Bronchial epithelial cell (primary cell): ENCODE measurements around the gene GBP7. TPM values are rescaled to one million over a fixed set of nuclear protein-coding genes. Genes with fewer than 3 reads are reported as not detected.

Source experiments
- DNase-seq: peaks from one replicate; pipeline ENCODE4 v3.0.0-alpha.2; 2010; ENCODE audit warnings: low read depth
- FAIRE-seq: peaks from 2 replicates; lab custom pipeline; 2011; peaks lifted over from hg19 to GRCh38; lab: Jason Lieb, UNC
- H3K27me3 ChIP-seq: 2 replicates; pipeline ENCODE4 v1.5.1; 2011; ENCODE audit warnings: low read length; ENCODE audit not compliant: control insufficient read depth, insufficient read depth
- H3K36me3 ChIP-seq: 2 replicates; pipeline ENCODE4 v1.5.1; 2011; ENCODE audit warnings: low read length; ENCODE audit not compliant: control insufficient read depth, insufficient read depth
- H3K4me3 ChIP-seq: 2 replicates; pipeline ENCODE4 v1.5.1; 2011; ENCODE audit warnings: mild to moderate bottlenecking, low read depth, low read length, control low read depth
- CTCF ChIP-seq: IDR thresholded peaks from 2 replicates; pipeline ENCODE4 v1.5.1; 2011; ENCODE audit warnings: mild to moderate bottlenecking, moderate library complexity, low read length, control low read depth, inconsistent platforms; ENCODE audit not compliant: insufficient read depth, severe bottlenecking
- total RNA-seq: library from RNA; depleted of rRNA; stranded (reverse); fragments of >200 nt; gene quantifications from 2 replicates; pipeline ENCODE4 v1.2.1, GENCODE V29; 2014

The GBP7 gene
- total RNA-seq, 1 donor from 2014 or later, result not detected

- DNase-seq (no peak), FAIRE-seq (no peak)
- Histone ChIP-seq H3K4me3 (no peak overlapping the region), H3K36me3 (no peaks in the 10 kb centered on the region), H3K27me3 (no peaks in the 10 kb centered on the region)
- no peak for TF ChIP-seq CTCF
These were observed 1.3 kb downstream of the GBP7 start for GRCh38 chr1:89174491-89174890.

GRCh38 chr1:89172468-89173143, 3.2 kb downstream of the GBP7 start:
- H3K27me3 ChIP-seq, result no peaks in the 10 kb centered on the region
- H3K36me3 ChIP-seq, result no peaks in the 10 kb centered on the region
- DNase-seq (no peak), FAIRE-seq (no peak)
- TF ChIP-seq CTCF, result no peak
- H3K4me3 ChIP-seq, result no peak overlapping the region

- Histone ChIP-seq H3K4me3 (no peak overlapping the region), H3K36me3 (no peaks in the 10 kb centered on the region), H3K27me3 (no peaks in the 10 kb centered on the region)
- no peak for TF ChIP-seq CTCF
- no peak for FAIRE-seq
- peak; percentile 13 for DNase-seq
These were observed 4.8 kb downstream of the GBP7 start for GRCh38 chr1:89171067-89171438.

- no peak for TF ChIP-seq CTCF
These were observed 5.4 kb downstream of the GBP7 start for GRCh38 chr1:89170170-89171066.

GRCh38 chr1:89169166-89169565, 6.6 kb downstream of the GBP7 start:
- Histone ChIP-seq H3K36me3 (no peaks in the 10 kb centered on the region), H3K27me3 (no peaks in the 10 kb centered on the region), H3K4me3 (no peak overlapping the region)
- DNase-seq (no peak), FAIRE-seq (no peak)
- no peak for TF ChIP-seq CTCF

More at GRCh38 chr1:89170170-89171066, 5.4 kb downstream of the GBP7 start:
- no peaks in the 10 kb centered on the region for H3K36me3 ChIP-seq
- H3K4me3 ChIP-seq, result no peak overlapping the region
- DNase-seq (no peak), FAIRE-seq (no peak)
- H3K27me3 ChIP-seq, result no peaks in the 10 kb centered on the region
